A673 (cell line): Measurements from ENCODE around the gene SCUBE3.

ENCODE experiments used
- CTCF ChIP-seq: fragments of 300-800, 200-600 bp; sonication (generic); conservative IDR thresholded peaks from 2 replicates; pipeline ENCODE4 v1.5.1; 2017; ENCODE audit warnings: low read depth, mild to moderate bottlenecking, antibody characterized with exemption, low read length, moderate library complexity, mixed read lengths
- EZH2 ChIP-seq: fragments of 200-600 bp; sonication (generic); IDR thresholded peaks from 2 replicates; pipeline ENCODE4 v1.6.1; 2017; ENCODE audit warnings: borderline replicate concordance, low read depth, mild to moderate bottlenecking, mixed read lengths, antibody characterized with exemption, low read length; ENCODE audit not compliant: poor library complexity, severe bottlenecking

- TF ChIP-seq CTCF (no peak), EZH2 (no peak)
Measured at GRCh38 chr6:35183935-35184334, 29.8 kb upstream of the SCUBE3 start.
